Measurements from ENCODE around the gene BOLL. TPM values are rescaled to one million over a fixed set of nuclear protein-coding genes. Genes with fewer than 3 reads are reported as not detected.
"Not testable (repeated sequence)": the region's sequence is repeated elsewhere in the genome, so short reads cannot be mapped to it uniquely, and the experiment has no call there.

BOLL gene
- total RNA-seq, 1 donor from 2014 or later = not detected

DNA sequence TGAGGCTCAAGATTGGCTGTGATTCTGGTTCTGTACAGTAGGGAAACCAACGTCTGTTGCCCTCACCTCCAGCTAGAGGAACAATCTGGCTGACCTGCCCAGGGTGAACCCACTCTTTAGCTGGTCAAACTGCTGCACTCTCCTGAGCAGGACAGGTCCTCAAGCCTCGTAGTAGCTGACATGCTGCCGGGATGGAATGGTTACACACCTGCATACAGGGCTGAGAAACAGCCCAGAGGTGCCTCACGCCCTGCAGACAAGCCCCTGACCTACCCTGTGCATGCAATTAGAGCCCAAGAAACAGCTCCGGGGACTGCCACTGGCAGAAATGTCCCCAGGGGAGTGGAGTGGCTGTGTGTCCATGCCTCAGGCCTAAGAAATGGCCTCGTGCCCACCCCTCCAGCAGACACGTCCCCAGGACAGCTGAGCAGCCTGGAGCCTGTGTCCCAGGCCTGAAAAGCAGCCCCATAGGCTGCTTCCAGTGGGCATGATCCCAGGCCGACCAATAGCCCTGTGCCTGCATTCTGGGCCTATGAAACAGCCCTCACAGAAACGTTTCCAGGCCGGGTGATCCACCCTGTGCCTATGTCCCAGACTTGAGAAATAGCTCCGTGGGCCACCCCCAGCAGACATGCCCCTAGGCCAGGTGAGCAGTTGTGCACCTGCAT lies 25.4 kb downstream of the BOLL start:
- no peaks in the 10 kb centered on the region for H3K36me3 ChIP-seq (ENCODE audit: control insufficient read depth, insufficient read depth, low read length)
- no peaks in the 10 kb centered on the region for H3K27me3 ChIP-seq (ENCODE audit: control insufficient read depth, insufficient read depth, low read length)
- H3K4me3 ChIP-seq (ENCODE audit: low read depth, low read length) = no peak overlapping the region
- DNase-seq (ENCODE audit: low read depth) = no peak
- TF ChIP-seq, protein P1, sequence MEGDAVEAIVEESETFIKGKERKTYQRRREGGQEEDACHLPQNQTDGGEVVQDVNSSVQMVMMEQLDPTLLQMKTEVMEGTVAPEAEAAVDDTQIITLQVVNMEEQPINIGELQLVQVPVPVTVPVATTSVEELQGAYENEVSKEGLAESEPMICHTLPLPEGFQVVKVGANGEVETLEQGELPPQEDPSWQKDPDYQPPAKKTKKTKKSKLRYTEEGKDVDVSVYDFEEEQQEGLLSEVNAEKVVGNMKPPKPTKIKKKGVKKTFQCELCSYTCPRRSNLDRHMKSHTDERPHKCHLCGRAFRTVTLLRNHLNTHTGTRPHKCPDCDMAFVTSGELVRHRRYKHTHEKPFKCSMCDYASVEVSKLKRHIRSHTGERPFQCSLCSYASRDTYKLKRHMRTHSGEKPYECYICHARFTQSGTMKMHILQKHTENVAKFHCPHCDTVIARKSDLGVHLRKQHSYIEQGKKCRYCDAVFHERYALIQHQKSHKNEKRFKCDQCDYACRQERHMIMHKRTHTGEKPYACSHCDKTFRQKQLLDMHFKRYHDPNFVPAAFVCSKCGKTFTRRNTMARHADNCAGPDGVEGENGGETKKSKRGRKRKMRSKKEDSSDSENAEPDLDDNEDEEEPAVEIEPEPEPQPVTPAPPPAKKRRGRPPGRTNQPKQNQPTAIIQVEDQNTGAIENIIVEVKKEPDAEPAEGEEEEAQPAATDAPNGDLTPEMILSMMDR (IDR thresholded peaks at IDR 0.05; ENCODE audit: insufficient read depth, low read length, poor library complexity, severe bottlenecking) = no peak

DNA sequence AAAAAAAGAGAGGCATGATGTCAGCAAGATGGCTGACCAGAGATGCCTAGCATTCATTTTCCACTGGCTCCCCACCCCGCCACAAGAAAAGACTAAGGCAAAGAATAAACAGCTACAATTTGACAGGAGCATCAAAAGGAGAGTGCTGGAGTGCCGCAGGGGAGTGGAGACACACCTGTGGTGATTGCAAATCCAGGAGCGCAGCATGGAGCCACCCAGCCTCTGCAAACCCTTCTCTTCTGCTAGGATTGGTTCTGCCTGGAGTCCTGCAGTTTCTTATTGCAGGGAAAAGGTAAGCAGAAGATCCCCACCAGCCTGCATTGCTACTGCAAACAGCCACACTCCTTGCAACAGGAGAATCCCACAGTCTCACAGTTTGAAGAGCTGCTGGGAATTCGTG lies 26.1 kb downstream of the BOLL start:
- no peaks in the 10 kb centered on the region for H3K27me3 ChIP-seq (ENCODE audit: control insufficient read depth, insufficient read depth, low read length)
- no peak overlapping the region for H3K4me3 ChIP-seq (ENCODE audit: low read depth, low read length)
- DNase-seq (ENCODE audit: low read depth) = no peak
- H3K36me3 ChIP-seq (ENCODE audit: control insufficient read depth, insufficient read depth, low read length) = no peaks in the 10 kb centered on the region
- TF ChIP-seq, protein P1 (IDR thresholded peaks at IDR 0.05; ENCODE audit: insufficient read depth, low read length, poor library complexity, severe bottlenecking) = no peak

DNA sequence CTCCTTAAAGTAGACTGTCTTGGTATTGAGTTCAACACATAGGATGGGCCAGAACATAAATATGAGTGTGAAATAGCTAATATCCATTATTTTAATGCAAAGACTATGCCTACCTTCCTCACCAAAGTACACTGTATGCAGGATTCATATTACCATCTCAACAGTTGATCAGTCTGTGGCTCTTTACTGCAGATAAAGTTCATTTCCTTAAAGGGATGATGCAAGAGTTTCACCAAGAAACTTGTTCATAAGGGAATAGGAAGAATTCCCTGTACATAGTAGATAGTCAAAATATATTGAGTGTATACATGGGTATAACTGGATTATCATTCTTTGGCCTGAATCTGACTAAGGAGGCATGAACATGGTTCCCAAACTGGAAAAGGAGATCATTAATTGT lies 44.9 kb downstream of the BOLL start:
- DNase-seq (ENCODE audit: low read depth) = no peak
- H3K27me3 ChIP-seq (ENCODE audit: control insufficient read depth, insufficient read depth, low read length) = no peaks in the 10 kb centered on the region
- H3K4me3 ChIP-seq (ENCODE audit: low read depth, low read length) = no peak overlapping the region
- no peaks in the 10 kb centered on the region for H3K36me3 ChIP-seq (ENCODE audit: control insufficient read depth, insufficient read depth, low read length)
- TF ChIP-seq, protein P1 (IDR thresholded peaks at IDR 0.05; ENCODE audit: insufficient read depth, low read length, poor library complexity, severe bottlenecking) = no peak

DNA sequence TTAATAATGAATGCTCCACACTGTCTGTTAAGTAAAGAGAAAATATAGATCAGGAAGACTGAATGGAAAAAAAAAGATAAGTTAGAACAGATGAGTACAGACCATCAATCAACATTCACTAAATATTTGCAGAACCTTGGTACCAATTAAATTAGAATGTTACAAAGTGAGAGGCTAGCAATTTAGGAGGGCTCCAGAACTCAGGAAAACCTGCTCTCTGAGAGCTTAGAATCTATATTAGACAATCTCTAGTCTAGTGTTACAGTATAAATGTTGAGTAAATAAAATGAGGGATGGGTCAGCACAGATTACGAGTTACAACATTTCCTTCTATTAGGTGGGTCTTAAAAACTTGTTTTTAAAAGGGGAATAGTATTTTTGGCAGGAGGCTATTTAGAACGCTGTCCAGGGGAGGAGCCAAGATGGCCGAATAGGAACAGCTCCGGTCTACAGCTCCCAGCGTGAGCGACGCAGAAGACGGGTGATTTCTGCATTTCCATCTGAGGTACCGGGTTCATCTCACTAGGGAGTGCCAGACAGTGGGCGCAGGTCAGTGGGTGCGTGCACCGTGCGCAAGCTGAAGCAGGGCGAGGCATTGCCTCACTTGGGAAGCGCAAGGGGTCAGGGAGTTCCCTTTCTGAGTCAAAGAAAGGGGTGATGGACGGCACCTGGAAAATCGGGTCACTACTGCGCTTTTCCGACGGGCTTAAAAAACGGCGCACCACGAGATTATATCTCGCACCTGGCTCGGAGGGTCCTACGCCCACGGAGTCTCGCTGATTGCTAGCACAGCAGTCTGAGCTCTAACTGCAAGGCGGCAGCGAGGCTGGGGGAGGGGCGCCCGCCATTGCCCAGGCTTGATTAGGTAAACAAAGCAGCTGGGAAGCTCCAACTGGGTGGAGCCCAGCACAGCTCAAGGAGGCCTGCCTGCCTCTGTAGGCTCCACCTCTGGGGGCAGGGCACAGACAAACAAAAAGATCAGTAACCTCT lies 56.3 kb downstream of the BOLL start:
- not testable (repeated sequence) for H3K27me3 ChIP-seq (ENCODE audit: control insufficient read depth, insufficient read depth, low read length); H3K4me3 ChIP-seq (ENCODE audit: low read depth, low read length); DNase-seq (ENCODE audit: low read depth)

DNA sequence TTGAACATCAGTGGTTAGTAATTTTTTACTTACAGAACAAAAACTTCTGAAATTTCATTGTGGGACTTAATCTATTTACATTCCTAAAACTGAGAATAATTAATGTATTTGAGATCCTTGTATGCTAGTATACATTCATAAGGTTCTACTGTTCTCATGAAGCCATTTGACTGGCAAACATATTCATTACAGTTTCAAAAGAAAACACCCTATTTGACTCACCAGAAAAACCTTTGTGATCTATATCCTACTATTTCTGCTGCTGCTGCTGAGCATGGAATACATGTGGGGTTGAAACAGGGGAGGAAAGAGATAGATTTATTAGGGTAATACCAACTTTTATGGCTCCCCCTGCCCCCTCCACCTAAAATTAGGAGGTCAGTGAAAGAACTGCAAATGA lies 58.1 kb downstream of the BOLL start:
- Histone ChIP-seq H3K27me3 (ENCODE audit: control insufficient read depth, insufficient read depth, low read length) (no peaks in the 10 kb centered on the region), H3K36me3 (ENCODE audit: control insufficient read depth, insufficient read depth, low read length) (no peaks in the 10 kb centered on the region), H3K4me3 (ENCODE audit: low read depth, low read length) (no peak overlapping the region)
- TF ChIP-seq, protein P1 (IDR thresholded peaks at IDR 0.05; ENCODE audit: insufficient read depth, low read length, poor library complexity, severe bottlenecking) = no peak
- DNase-seq (ENCODE audit: low read depth) = no peak

More for the DNA sequence above, 56.3 kb downstream of the BOLL start:
- not testable (repeated sequence) for H3K36me3 ChIP-seq (ENCODE audit: control insufficient read depth, insufficient read depth, low read length)

DNA sequence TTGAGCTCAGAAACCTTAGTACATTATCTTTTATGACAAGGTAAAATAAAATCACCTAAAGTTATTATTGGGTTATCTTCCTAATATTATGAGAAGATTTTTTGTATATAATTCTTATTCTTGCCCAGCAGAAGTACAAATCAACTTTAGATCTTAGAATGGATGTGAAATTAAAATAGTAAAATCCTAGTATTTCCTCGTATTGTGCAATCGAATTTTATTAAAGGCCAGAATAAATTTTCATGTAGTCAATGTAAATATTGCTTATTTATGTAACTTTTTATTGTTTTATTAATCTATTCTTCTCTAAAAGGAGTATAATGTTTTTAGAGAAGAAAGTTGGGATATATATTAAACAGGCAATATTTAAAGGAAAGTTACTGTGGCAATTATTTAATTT lies 67.3 kb downstream of the BOLL start:
- TF ChIP-seq, protein P1 (IDR thresholded peaks at IDR 0.05; ENCODE audit: insufficient read depth, low read length, poor library complexity, severe bottlenecking) = no peak
- no peak overlapping the region for H3K4me3 ChIP-seq (ENCODE audit: low read depth, low read length)
- no peaks in the 10 kb centered on the region for H3K36me3 ChIP-seq (ENCODE audit: control insufficient read depth, insufficient read depth, low read length)
- DNase-seq (ENCODE audit: low read depth) = no peak
- no peaks in the 10 kb centered on the region for H3K27me3 ChIP-seq (ENCODE audit: control insufficient read depth, insufficient read depth, low read length)

All from kidney epithelial cell (primary cell).